Activated CD8-positive, alpha-beta memory T cell treated with anti-CD3 and anti-CD28 coated beads for 4 hours (primary cell): ENCODE measurements around the gene PLEKHN1.

Source experiments
- DNase-seq, 2 donors: peaks; one replicate each; pipeline ENCODE4 v3.0.0-alpha.2; 2020; ENCODE audit warnings: low read depth in 2 of 2

The PLEKHN1 gene

DNA sequence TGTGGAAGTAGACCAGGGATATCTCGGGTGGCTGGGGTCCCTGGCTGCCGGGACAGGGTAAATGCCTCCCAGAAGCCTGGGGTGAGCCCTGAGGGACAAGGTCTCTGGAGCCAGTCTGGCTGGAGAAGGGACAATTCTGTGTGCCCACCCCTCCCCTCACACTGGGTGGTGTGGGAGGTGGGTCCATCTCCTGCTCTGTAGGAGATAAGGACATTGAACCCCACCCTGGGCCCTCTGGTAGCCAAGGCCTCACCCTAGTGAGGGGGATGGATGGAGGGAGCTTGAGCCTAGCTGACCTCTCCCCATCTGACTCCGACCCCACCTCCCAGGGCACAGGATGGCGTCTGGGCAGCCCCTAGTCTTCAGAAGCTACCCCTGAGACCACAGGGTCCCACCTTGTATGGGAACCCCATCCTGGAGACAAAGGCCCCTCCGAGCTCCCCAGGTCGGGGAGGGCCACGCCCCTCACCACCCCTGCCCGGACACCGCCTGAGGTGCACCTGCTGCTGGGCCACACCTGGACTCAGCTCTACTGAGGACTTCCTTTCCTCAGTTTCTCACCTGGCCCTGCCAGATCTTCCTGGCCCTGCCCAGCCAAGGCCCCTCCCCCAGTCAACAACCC is 58.0 kb downstream of the PLEKHN1 start:
- no peak for DNase-seq

DNA sequence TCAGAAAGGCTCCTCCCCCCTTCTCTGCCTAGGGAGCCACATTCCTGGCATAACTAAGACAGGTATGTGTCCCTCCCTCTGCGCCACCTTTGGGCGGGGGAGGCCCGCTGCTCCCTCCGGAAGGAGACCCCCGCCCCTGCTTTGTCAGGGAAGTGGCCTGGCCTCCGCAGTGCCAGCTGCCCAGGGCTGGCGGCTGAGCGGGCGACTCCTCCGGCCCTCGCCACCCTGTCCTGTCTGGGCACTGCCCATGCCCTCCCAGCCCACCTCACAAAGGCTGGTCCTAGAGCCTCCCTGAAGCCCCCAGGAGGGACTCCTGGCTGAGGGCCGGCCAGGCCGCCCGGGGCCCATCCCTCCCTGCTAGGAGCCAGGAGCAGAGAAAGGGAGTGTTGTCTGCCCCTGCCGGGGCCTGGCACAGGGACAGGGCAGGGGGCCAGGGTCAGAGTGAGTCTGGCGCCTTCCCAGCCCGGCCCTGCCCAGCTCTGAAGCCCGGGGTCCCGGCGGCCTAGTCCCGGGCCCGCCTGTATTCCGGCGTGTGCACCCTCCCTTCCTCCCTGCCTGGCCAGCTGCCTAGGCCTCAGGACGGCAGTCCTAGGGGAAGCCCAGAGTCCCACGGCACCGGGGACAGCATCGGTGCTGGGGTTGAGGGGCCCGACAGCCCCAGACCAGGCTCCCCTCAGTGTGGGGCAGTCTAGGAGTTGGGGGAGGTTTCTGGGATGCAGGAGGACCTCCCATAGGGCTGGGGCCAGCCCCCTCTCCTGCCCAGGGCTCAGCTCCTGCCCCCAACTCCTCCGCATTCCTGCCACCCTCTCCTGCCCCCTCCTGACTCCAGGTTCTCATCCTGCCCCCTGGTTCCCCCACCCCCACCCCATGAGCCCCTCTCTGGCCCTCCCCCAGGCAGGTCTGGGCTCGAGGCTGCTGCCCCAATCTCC is 58.8 kb downstream of the PLEKHN1 start:
- no peak for DNase-seq
